ENCODE data around the gene CYP4A22. TPM values are rescaled to one million over a fixed set of nuclear protein-coding genes. Genes with fewer than 3 reads are reported as not detected.
"Not testable (repeated sequence)": the region's sequence is repeated elsewhere in the genome, so short reads cannot be mapped to it uniquely, and the experiment has no call there.

CYP4A22 gene
- total RNA-seq, 2 experiments from 2014 or later = not detected

DNA sequence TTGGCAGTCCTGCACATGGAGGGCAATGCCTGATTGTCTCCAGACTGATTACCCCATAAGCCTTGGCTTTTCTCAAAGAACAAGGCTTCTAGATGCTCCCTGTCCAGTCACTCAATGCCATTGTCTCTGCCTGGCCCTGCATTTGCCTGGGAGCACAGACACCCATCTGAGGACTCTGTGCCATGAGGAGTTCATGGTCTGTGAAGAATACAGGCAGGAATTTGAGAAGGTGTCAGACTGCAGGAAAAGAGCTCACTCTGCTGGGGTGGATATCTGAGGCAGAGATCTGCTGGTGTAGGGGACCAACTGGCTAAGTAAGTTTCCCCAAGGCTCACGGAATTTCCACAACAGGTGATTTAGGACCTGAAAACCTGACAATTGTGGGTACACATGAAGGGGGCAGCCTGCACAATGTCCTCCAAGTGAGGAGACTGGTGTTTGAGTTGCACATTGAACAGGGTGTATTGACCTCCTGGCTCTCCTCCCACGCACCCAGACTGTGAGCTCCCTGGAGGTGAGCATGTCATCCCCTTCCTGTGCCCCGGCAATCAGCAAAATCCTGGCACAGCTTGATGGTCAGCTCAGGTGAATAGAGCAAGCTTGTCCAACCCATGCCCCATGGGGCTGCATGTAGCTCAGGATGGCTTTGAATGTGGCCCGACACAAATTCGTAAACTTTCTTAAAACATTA is 829 bp downstream of the CYP4A22 start:
- H3K27me3 Mint-ChIP-seq = peaks cover 4% of the 10 kb centered on the region
- H3K4me1 Mint-ChIP-seq = no peaks in the 10 kb centered on the region
- H3K27ac Mint-ChIP-seq = no peak overlapping the region
- no peaks in the 10 kb centered on the region for H3K9me3 Mint-ChIP-seq
- no peak for DNase-seq
- no peak overlapping the region for H3K4me3 Mint-ChIP-seq
- no peaks in the 10 kb centered on the region for H3K36me3 Mint-ChIP-seq

DNA sequence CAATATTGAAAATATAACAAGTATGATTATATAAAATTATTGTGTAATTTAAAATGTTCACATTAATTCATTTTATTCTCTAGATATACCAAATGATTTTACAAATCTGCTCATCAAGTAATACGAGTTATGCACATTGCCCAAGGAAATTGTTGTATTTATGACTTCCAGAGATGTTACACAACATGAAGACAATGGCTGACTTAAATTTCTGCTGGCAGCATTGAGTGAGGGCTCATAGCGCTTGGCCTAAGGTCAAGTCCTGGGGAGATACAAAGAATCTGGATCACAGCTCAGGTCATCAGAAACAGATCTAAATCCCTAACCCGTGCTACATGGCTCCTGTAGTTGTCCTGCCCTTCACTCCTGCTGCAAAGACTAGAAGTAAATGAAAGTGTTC is 3.1 kb downstream of the CYP4A22 start:
- not testable (repeated sequence) for H3K27ac Mint-ChIP-seq, H3K36me3 Mint-ChIP-seq, H3K4me1 Mint-ChIP-seq, DNase-seq, H3K4me3 Mint-ChIP-seq, H3K27me3 Mint-ChIP-seq, H3K9me3 Mint-ChIP-seq

DNA sequence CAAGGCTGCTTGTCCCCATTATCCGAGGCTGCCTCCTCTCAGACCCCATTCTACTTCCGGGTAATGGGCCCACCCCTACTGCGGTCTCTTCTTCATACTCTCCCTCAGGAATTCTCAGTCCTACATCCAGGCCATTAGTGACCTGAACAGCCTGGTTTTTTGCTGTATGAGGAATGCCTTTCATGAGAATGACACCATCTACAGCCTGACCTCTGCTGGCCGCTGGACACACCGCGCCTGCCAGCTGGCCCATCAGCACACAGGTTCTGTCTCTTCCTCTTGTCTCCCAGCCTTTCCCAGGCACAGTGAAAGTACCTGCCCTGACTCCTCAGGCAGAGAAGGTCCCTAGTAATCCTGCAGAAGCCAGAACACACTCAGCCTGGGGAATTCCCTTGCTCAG is 6.4 kb downstream of the CYP4A22 start:
- H3K4me1 Mint-ChIP-seq, H3K27ac Mint-ChIP-seq, H3K4me3 Mint-ChIP-seq, H3K36me3 Mint-ChIP-seq, H3K27me3 Mint-ChIP-seq, DNase-seq, H3K9me3 Mint-ChIP-seq: not testable (repeated sequence)

DNA sequence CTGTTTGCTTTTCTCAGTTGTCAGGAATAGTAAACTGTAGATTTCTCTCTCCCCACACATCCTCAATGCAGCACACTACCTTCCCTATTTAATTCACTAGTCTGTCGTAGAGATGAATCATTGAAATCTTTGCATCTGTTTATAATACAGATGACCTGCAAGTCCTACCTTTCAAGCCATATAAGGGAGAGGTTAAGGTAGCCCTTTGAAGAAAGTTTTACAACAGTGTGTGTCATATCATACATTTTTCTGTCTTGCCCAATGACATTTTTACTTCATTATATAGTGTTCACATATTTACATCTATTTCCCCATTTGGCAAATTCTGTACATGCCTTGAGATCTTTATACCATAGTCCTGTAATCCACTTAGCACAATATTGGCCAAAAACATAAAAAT is 9.3 kb downstream of the CYP4A22 start:
- peaks cover 10% of the 10 kb centered on the region for H3K27me3 Mint-ChIP-seq
- not testable (repeated sequence) for H3K4me1 Mint-ChIP-seq, DNase-seq, H3K27ac Mint-ChIP-seq, H3K9me3 Mint-ChIP-seq, H3K4me3 Mint-ChIP-seq, H3K36me3 Mint-ChIP-seq

DNA sequence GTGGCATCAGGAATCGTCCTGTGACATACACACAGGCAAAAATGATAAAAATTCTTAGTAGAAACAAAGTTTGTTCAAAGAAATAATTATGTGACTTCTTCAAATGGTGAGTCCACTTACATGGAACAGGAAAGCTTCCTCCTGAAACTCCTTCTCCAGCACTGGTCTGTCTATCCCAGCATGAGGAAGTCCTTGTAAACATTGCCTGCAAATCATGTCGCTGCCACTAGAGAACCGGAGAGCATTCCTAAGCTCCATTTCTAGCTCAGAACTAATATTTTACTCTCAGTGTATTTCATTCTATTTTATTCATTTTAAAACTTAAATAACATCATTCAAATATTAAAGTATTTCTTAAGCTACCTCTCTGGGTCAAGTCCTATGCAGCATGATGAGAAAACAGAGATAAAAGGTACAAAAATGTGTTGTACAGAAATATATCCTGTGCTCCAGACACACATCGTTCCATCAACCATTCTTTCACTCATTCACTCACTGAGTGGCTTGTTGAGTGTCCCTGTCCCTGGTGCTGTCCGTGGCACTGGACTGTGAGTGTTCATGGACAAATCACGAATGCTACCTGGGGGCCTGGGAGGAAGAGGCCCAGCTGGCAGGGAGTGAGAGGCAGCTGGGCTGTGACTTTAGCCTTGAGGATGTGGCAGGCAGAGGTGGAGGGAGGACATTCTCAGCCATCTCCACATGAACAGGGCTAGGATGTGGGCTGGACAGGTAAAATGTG is 10.0 kb downstream of the CYP4A22 start:
- H3K27me3 Mint-ChIP-seq = peaks cover 17% of the 10 kb centered on the region
- no peak for DNase-seq
- no peaks in the 10 kb centered on the region for H3K36me3 Mint-ChIP-seq
- no peak overlapping the region for H3K4me3 Mint-ChIP-seq
- no peak overlapping the region for H3K27ac Mint-ChIP-seq
- H3K9me3 Mint-ChIP-seq = no peaks in the 10 kb centered on the region
- H3K4me1 Mint-ChIP-seq = no peaks in the 10 kb centered on the region

DNA sequence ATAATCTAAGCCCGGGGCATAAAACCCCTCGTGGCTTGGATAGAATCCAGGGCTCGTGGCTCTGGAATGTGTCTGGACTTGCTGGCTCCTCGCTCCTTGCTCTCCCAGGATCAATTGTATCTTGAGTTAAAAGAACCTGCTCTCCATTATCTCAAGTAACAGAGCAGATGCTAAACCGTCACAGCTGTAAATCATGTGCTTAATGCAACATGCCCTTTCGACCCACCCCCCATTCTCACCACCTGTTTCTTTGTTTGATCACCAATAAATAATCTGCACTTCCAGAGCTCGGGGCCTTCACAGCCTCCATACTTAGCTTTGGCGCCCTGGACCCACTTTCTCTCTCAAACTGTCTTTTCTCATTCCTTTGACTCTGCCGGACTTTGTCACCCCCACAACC is 11.9 kb downstream of the CYP4A22 start:
- not testable (repeated sequence) for DNase-seq, H3K27ac Mint-ChIP-seq, H3K4me1 Mint-ChIP-seq, H3K36me3 Mint-ChIP-seq, H3K4me3 Mint-ChIP-seq, H3K9me3 Mint-ChIP-seq
- H3K27me3 Mint-ChIP-seq = peaks cover 26% of the 10 kb centered on the region

DNA sequence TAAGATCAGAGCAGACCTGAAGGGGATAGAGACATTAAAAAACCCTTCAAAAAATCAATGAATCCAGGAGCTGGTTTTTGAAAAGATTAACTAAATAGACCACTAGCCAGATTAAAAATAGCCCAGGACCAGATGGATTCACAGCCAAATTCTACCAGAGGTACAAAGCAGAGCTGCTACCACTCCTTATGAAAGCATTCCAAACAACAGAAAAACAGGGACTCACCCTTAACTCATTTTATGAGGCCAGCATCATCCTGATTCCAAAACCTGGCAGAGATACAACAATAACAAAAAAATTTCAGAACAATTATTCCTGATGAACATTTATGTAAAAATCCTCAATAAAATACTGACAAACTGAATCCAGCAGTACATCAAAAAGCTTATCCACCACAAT is 19.2 kb downstream of the CYP4A22 start:
- not testable (repeated sequence) for H3K36me3 Mint-ChIP-seq, H3K4me3 Mint-ChIP-seq, H3K4me1 Mint-ChIP-seq, H3K9me3 Mint-ChIP-seq, DNase-seq, H3K27ac Mint-ChIP-seq
- H3K27me3 Mint-ChIP-seq = peaks cover 46% of the 10 kb centered on the region

DNA sequence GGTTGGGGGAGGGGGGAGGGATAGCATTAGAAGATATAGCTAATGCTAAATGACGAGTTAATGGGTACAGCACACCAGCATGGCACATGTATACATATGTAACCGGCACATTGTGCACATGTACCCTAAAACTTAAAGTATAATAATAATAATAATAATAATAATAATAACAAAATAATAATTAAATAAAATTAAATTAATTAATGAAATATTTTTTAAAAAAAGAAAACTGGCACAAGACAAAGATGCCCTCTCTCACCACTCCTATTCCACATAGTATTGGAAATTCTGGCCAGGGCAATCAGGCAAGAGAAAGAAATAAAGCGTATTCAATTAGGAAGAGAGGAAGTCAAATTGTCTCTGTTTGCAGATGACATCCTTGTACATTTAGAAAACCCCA is 20.7 kb downstream of the CYP4A22 start:
- peaks cover 42% of the 10 kb centered on the region for H3K27me3 Mint-ChIP-seq
- not testable (repeated sequence) for H3K4me3 Mint-ChIP-seq, H3K9me3 Mint-ChIP-seq, H3K4me1 Mint-ChIP-seq, H3K27ac Mint-ChIP-seq, DNase-seq, H3K36me3 Mint-ChIP-seq

DNA sequence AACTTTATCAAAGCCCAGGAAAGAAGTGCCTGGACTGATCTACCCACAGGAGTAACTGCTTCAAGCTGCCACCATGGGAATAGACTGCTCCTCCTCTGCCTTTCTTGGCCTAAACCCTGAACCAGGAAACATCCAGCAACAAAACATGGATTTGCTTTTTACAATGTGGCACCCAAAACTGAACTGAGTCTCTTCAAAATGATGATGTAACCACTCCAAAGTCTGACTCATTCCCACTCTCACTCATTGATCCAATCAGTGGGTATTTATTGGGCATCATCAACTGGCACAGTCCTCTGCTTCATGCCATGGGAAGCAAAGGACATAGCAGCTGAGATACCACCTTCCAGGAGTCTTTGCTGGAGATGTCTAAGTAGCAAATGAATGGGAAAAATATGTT is 23.5 kb downstream of the CYP4A22 start:
- H3K4me3 Mint-ChIP-seq = no peak overlapping the region
- H3K27me3 Mint-ChIP-seq = peaks cover 40% of the 10 kb centered on the region
- H3K9me3 Mint-ChIP-seq = no peaks in the 10 kb centered on the region
- no peaks in the 10 kb centered on the region for H3K36me3 Mint-ChIP-seq
- no peaks in the 10 kb centered on the region for H3K4me1 Mint-ChIP-seq
- DNase-seq = no peak
- H3K27ac Mint-ChIP-seq = no peak overlapping the region

DNA sequence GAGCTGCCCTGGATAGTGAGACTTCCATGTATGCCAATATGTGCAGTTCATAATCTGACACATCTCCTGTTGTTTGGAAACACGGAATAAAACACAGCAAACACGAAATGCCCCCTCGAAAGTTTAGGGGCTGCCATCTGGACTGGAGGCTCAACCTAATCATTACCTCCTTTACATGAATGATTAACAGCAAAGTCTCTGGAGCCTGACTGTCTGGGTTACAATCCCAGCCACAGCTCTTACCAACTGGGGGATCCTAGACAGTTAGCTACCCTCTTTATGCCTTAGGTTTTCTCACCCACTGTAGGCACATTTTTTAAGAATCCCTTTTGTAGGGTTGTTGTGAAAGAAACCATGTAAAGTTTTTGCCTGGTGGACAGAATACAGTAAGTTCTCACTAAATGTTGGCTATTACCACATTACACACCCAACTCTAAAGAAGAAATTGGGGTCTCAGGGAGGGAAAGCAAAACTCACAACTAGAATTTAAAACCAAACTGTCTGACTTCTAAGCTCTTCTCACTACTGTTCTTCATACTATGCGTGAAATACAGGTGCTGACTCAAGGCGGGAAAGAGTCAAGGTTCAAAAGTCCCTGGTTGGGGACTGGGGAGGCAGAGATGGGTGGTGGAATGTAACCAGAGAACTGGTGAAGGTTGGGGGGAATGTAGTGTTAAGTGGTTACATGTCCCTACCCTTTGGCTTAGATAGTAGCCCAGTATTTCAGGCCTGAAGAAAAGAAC is 24.2 kb downstream of the CYP4A22 start:
- no peaks in the 10 kb centered on the region for H3K9me3 Mint-ChIP-seq
- H3K27me3 Mint-ChIP-seq = peaks cover 39% of the 10 kb centered on the region
- H3K27ac Mint-ChIP-seq = no peak overlapping the region
- DNase-seq = no peak
- H3K36me3 Mint-ChIP-seq = no peaks in the 10 kb centered on the region
- H3K4me3 Mint-ChIP-seq = no peak overlapping the region
- H3K4me1 Mint-ChIP-seq = no peaks in the 10 kb centered on the region

DNA sequence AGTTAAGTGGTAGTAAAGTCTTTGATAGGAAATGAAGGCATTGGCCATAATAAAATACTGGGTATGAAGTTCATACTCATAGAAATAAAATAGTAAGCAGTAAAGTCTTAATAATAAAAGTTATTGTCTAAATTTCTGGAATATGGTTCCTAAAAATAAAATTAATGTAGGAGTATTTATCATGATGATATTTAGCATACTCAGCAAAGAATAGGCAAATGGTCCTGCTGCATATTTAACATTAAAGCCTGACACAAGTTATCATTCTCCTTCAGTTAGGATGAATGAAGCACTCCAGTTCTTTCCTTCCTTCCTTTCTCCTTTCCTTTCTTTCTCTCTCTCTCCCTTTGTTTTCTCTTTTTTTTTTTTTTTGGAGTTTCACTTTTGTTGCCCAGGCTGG is 27.3 kb downstream of the CYP4A22 start:
- Mint-ChIP-seq H3K9me3 (no peaks in the 10 kb centered on the region), H3K27me3 (peaks cover 55% of the 10 kb centered on the region), H3K4me3 (no peak overlapping the region), H3K4me1 (no peaks in the 10 kb centered on the region), H3K36me3 (no peaks in the 10 kb centered on the region), H3K27ac (no peak overlapping the region)
- DNase-seq = no peak

DNA sequence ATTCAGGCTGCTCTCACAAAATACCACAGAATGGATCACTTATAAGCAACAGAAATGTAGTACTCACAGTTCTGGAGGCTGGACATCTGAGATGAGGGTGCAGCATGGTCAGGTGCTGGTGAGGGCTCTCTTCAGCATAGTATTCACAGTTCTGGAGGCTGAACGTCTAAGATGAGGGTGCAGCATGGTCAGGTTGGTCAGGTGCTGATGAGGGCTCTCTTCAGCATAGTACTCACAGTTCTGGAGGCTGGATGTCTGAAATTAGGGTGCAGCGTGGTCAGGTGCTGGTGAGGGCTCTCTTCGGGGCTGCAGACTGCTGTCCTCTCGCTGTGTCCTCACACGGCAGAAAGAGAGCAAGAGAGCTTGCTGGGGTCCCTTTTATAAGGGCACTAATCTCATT is 35.5 kb downstream of the CYP4A22 start:
- Mint-ChIP-seq H3K4me1 (peaks cover 4% of the 10 kb centered on the region), H3K27me3 (peaks cover 51% of the 10 kb centered on the region), H3K4me3 (no peak overlapping the region), H3K9me3 (peaks cover 2% of the 10 kb centered on the region), H3K36me3 (no peaks in the 10 kb centered on the region), H3K27ac (no peak overlapping the region)
- DNase-seq = no peak

DNA sequence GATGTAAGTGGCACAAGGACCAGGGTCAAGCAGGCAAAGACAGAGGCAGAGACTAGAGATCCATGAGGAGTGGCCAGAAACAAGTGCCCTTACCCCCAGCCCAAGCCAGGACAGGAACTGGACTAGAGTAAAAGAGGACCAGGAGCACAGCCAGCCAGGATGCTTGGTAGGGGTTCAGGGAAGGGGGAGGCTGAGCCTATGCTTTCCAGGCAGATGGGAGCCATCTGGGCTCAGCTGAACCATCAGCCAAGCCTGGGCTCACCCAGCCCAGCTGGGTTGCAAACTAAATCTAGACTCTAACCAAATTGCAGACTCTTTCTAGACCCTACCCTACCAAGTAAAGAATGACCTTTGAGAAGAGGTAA is 37.4 kb downstream of the CYP4A22 start:
- Mint-ChIP-seq H3K36me3 (no peaks in the 10 kb centered on the region), H3K27me3 (peaks cover 54% of the 10 kb centered on the region), H3K27ac (no peak overlapping the region), H3K9me3 (peaks cover 2% of the 10 kb centered on the region), H3K4me3 (no peak overlapping the region), H3K4me1 (peaks cover 10% of the 10 kb centered on the region)
- DNase-seq = no peak

DNA sequence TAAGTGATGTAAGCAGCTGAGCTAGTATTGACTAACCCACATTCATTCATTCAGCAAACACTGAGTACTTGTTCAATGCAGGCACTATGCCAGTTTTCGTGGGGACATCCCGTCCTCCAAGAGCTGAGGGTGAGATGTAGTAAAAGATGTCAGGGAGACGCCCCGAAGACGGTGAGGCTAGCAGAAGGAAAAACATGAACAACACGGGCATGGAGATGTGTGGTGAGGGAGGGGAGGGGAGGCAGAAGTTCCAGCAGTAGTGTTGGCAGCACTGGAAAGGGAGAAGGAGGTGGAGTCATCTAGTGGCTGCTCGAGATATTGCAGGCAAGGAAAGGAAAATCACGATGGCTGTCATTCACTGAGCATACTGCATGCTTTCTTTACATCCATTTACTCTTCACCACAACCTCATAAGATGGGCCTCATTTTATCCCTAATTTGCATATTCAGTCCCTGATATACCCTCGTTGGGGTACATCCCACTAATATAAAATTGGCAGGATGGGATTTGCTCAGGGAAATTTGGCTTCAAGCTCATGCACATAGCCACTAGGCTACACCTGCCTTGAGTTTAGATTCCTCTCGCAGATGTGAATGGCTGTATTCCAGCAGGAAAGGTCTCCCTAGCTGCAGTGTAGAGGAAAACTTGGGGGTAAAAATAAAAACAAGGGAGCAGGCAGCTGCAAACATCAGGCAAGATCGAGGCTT is 38.1 kb downstream of the CYP4A22 start:
- no peak overlapping the region for H3K4me3 Mint-ChIP-seq
- H3K9me3 Mint-ChIP-seq = peaks cover 2% of the 10 kb centered on the region
- peaks cover 60% of the 10 kb centered on the region for H3K27me3 Mint-ChIP-seq
- H3K4me1 Mint-ChIP-seq = peaks cover 11% of the 10 kb centered on the region
- peak; percentile 39 for DNase-seq
- no peak overlapping the region for H3K27ac Mint-ChIP-seq
- H3K36me3 Mint-ChIP-seq = no peaks in the 10 kb centered on the region

DNA sequence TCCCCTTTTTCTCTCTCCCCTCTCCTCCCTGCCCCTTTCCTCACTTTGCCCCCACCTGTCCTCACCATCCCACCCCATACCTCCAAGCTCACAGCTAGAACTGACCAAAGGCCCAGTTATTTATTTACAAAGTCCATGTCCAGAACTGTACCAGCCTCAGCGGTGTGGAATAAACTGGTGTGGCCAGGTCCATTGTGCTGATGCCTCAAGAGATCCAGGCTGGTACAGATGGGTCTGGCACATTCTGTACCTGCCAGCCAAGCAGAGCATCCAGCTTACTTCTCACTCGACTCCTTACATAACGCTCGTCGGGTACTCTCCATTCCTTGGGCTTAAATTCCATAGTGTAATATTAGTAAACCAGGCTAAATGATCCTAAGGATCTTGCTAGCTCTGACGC is 40.8 kb downstream of the CYP4A22 start:
- no peak overlapping the region for H3K4me3 Mint-ChIP-seq
- H3K4me1 Mint-ChIP-seq = peaks cover 11% of the 10 kb centered on the region
- H3K27ac Mint-ChIP-seq = no peak overlapping the region
- no peaks in the 10 kb centered on the region for H3K9me3 Mint-ChIP-seq
- peaks cover 65% of the 10 kb centered on the region for H3K27me3 Mint-ChIP-seq
- no peak for DNase-seq
- no peaks in the 10 kb centered on the region for H3K36me3 Mint-ChIP-seq
